ENCODE results near the gene RABGEF1. TPM values are rescaled to one million over a fixed set of nuclear protein-coding genes. Genes with fewer than 3 reads are reported as not detected.

Gene RABGEF1
- total RNA-seq, 4 donors from 2014 or later = 31.0 to 35.6 (median 34.5) TPM

GRCh38 chr7:66734006-66734405 lies 6.5 kb upstream of the RABGEF1 start:
- H3K4me1 ChIP-seq = peaks cover 0 to 17% (median 0%) of the 10 kb centered on the region in 4 donors
- H3K9me3 ChIP-seq = peaks cover 0 to 14% (median 3%) of the 10 kb centered on the region in 4 donors
- TF ChIP-seq EP300 (IDR thresholded peaks at IDR 0.05) = no peak
- no peak for TF ChIP-seq CTCF (IDR thresholded peaks at IDR 0.05)
- TF ChIP-seq POLR2A (IDR thresholded peaks at IDR 0.05) = no peak
- H3K36me3 ChIP-seq = peaks cover 0 to 52% (median 0%) of the 10 kb centered on the region in 3 donors
- H3K27me3 ChIP-seq = no peaks in the 10 kb centered on the region
- no peak for DNase-seq (ENCODE audit: low spot score in 2 of 2)
- 83 to 88% methylated on average over 6 of the region's 6 CpGs for WGBS, 2 donors
- H3K4me3 ChIP-seq = no peak overlapping the region
- no peak overlapping the region for H3K27ac ChIP-seq

- WGBS, 2 donors = 84 to 87% methylated on average over 3 of the region's 3 CpGs
- peaks cover 0 to 45% (median 0%) of the 10 kb centered on the region in 3 donors for H3K36me3 ChIP-seq
- H3K4me3 ChIP-seq = no peak overlapping the region
- TF ChIP-seq EP300 (IDR thresholded peaks at IDR 0.05) (no peak), POLR2A (IDR thresholded peaks at IDR 0.05) (no peak), CTCF (IDR thresholded peaks at IDR 0.05) (no peak)
- no peaks in the 10 kb centered on the region for H3K27me3 ChIP-seq
- peaks cover 0 to 14% (median 3%) of the 10 kb centered on the region in 4 donors for H3K9me3 ChIP-seq
- DNase-seq (ENCODE audit: low spot score in 2 of 2) = no peak
- peaks cover 0 to 25% (median 2%) of the 10 kb centered on the region in 4 donors for H3K4me1 ChIP-seq
- no peak overlapping the region for H3K27ac ChIP-seq
Observed at GRCh38 chr7:66735154-66735553, 5.4 kb upstream of the RABGEF1 start.

GRCh38 chr7:66735850-66736249 lies 4.7 kb upstream of the RABGEF1 start:
- 97% methylated on average over 1 of the region's 1 CpG for WGBS, 2 donors
- TF ChIP-seq POLR2A (IDR thresholded peaks at IDR 0.05) (no peak), CTCF (IDR thresholded peaks at IDR 0.05) (no peak), EP300 (IDR thresholded peaks at IDR 0.05) (no peak)
- Histone ChIP-seq H3K9me3 (peaks cover 0 to 14% (median 3%) of the 10 kb centered on the region in 4 donors), H3K27me3 (no peaks in the 10 kb centered on the region), H3K36me3 (peaks cover 0 to 40% (median 0%) of the 10 kb centered on the region in 3 donors), H3K4me3 (no peak overlapping the region), H3K27ac (no peak overlapping the region), H3K4me1 (peaks cover 0 to 25% (median 2%) of the 10 kb centered on the region in 4 donors)
- no peak for DNase-seq (ENCODE audit: low spot score in 2 of 2)

GRCh38 chr7:66736892-66737291 lies 3.6 kb upstream of the RABGEF1 start:
- Histone ChIP-seq H3K4me3 (no peak overlapping the region), H3K27ac (no peak overlapping the region), H3K9me3 (peaks cover 0 to 14% (median 3%) of the 10 kb centered on the region in 4 donors), H3K36me3 (peaks cover 0 to 34% (median 0%) of the 10 kb centered on the region in 3 donors), H3K27me3 (no peaks in the 10 kb centered on the region), H3K4me1 (peaks cover 0 to 30% (median 6%) of the 10 kb centered on the region in 4 donors)
- TF ChIP-seq POLR2A (IDR thresholded peaks at IDR 0.05) = no peak
- 96 to 98% methylated on average over 6 of the region's 6 CpGs for WGBS, 2 donors
- DNase-seq (ENCODE audit: low spot score in 2 of 2) = no peak

- DNase-seq (ENCODE audit: low spot score in 2 of 2) = no peak
- Histone ChIP-seq H3K4me1 (peaks cover 0 to 35% (median 8%) of the 10 kb centered on the region in 4 donors), H3K27me3 (no peaks in the 10 kb centered on the region), H3K4me3 (no peak overlapping the region), H3K27ac (no peak overlapping the region), H3K9me3 (peaks cover 0 to 14% (median 3%) of the 10 kb centered on the region in 4 donors), H3K36me3 (peaks cover 0 to 34% (median 0%) of the 10 kb centered on the region in 3 donors)
- 68 to 74% methylated on average over 6 of the region's 6 CpGs for WGBS, 2 donors
- no peak for TF ChIP-seq CTCF (IDR thresholded peaks at IDR 0.05)
- no peak for TF ChIP-seq EP300 (IDR thresholded peaks at IDR 0.05)
- no peak for TF ChIP-seq POLR2A (IDR thresholded peaks at IDR 0.05)
Observed at GRCh38 chr7:66737667-66738066, 2.9 kb upstream of the RABGEF1 start.
